ENCODE data around the gene TMED3.

The TMED3 gene

GRCh38 chr15:79339588-79340314 is 28.8 kb downstream of the TMED3 start:
- Histone ChIP-seq H3K9ac (no peak overlapping the region), H3K9me3 (no peaks in the 10 kb centered on the region), H3K27me3 (no peaks in the 10 kb centered on the region), H3K27ac (no peak overlapping the region), H3K36me3 (no peaks in the 10 kb centered on the region; the same call in 1 of the 2 replicates), H3K4me2 (no peak overlapping the region), H3K4me1 (no peaks in the 10 kb centered on the region), H3K4me3 (no peak overlapping the region), H4K20me1 (no peaks in the 10 kb centered on the region)
- no peak for TF ChIP-seq Cebpa-rat (IDR thresholded peaks at IDR 0.05)

DNA sequence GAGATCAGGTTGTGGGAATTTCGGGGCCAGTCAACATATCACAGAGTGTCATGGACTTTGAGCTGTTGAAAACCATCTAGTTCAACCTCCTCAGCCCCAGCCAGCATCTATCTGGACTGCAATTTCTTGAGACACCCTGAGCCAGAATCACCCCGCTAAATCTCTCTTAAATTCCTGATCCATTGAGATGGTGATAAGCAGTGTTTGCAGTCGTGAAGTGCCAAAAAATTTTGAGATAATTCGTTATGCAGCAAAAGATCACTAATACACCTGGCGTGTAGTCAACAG is 29.3 kb downstream of the TMED3 start:
- TF ChIP-seq Cebpa-rat (IDR thresholded peaks at IDR 0.05): no peak
- H3K9me3 ChIP-seq: no peaks in the 10 kb centered on the region
- H3K27ac ChIP-seq: no peak overlapping the region
- no peak overlapping the region for H3K9ac ChIP-seq
- H4K20me1 ChIP-seq: no peaks in the 10 kb centered on the region
- H3K36me3 ChIP-seq: no peaks in the 10 kb centered on the region; the same call in 1 of the 2 replicates
- no peaks in the 10 kb centered on the region for H3K4me1 ChIP-seq
- H3K27me3 ChIP-seq: no peaks in the 10 kb centered on the region
- H3K4me2 ChIP-seq: no peak overlapping the region
- H3K4me3 ChIP-seq: no peak overlapping the region

DNA sequence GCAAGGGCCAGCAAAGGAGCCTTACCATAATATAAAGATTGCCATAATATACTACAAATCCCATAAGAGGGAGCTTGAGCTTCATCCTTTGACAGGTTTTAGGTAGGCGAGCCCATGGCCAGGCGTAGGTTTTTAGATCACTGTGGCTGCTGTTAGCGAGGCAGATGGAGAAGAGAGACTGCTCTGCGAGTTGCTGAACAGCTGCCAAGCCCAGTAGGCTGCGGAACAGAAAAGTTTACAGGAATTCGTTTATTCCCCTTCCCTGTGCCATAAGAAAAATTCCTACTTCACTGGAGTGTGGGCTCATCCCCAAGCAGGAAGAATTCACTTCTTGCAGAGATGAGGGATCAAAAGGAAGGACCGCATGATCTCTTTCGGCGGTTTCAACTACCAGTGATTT is 30.5 kb downstream of the TMED3 start:
- TF ChIP-seq Cebpa-rat (IDR thresholded peaks at IDR 0.05): no peak
- Histone ChIP-seq H3K9me3 (no peaks in the 10 kb centered on the region), H3K4me1 (no peaks in the 10 kb centered on the region), H3K27ac (no peak overlapping the region), H3K4me3 (no peak overlapping the region), H3K36me3 (no peaks in the 10 kb centered on the region; the same call in 1 of the 2 replicates), H3K27me3 (no peaks in the 10 kb centered on the region), H4K20me1 (no peaks in the 10 kb centered on the region), H3K9ac (no peak overlapping the region), H3K4me2 (no peak overlapping the region)

DNA sequence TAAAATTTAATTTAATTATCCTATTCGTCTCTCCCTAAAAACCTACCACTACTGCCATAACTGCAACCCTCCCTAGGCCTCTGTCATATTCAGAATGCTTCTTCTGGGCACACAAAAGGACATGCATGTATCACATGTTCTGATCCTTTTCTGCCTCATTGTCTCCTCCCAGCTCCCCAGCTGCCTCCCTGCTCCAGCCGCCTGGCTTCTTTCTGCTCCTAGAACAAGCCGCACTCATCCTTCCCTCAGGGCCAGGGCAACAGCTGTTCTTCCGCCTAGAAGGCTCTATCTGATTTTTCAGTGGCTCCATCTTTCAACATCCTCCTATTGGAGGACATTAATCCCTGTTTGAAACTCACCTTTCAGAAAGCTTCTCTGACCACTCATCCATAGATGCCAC is 38.6 kb downstream of the TMED3 start:
- H3K27me3 ChIP-seq: no peaks in the 10 kb centered on the region
- TF ChIP-seq Cebpa-rat (IDR thresholded peaks at IDR 0.05): no peak
- no peak overlapping the region for H3K27ac ChIP-seq
- no peaks in the 10 kb centered on the region for H4K20me1 ChIP-seq
- H3K9ac ChIP-seq: no peak overlapping the region
- no peaks in the 10 kb centered on the region for H3K9me3 ChIP-seq
- H3K4me2 ChIP-seq: no peak overlapping the region
- no peak overlapping the region for H3K4me3 ChIP-seq
- no peaks in the 10 kb centered on the region; the same call in 1 of the 2 replicates for H3K36me3 ChIP-seq
- H3K4me1 ChIP-seq: no peaks in the 10 kb centered on the region

- H3K27me3 ChIP-seq: no peaks in the 10 kb centered on the region
- no peaks in the 10 kb centered on the region for H3K9me3 ChIP-seq
- no peaks in the 10 kb centered on the region for H4K20me1 ChIP-seq
- H3K4me1 ChIP-seq: no peaks in the 10 kb centered on the region
- H3K36me3 ChIP-seq: no peaks in the 10 kb centered on the region
- no peak overlapping the region for H3K27ac ChIP-seq
- no peak overlapping the region for H3K9ac ChIP-seq
- H3K4me3 ChIP-seq: no peak overlapping the region
- no peak overlapping the region for H3K4me2 ChIP-seq
- TF ChIP-seq Cebpa-rat (IDR thresholded peaks at IDR 0.05): no peak
Measured at GRCh38 chr15:79352206-79352605, 41.3 kb downstream of the TMED3 start.

DNA sequence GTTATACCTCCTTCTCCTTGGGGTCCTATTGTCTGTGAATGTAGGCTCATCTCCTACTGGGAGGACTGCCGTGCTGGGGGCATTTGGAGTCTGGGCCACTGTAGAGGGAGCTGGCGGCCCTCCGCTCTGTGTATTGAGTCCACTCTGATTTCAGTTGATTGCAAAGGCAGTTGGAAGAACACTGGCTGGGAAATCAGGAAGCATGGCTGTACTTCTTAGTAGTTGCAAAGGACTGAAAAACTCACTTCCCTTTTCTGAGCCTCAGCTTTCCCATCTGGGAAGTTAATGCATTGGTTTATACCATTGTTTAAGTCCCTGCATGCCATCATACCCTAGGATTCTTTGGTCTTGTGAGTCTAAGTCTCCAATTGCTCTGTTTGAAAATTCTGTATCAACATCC is 46.7 kb downstream of the TMED3 start:
- TF ChIP-seq Cebpa-rat (IDR thresholded peaks at IDR 0.05): no peak
- H3K4me3 ChIP-seq: no peak overlapping the region
- H4K20me1 ChIP-seq: no peaks in the 10 kb centered on the region
- H3K36me3 ChIP-seq: no peaks in the 10 kb centered on the region
- H3K4me1 ChIP-seq: no peaks in the 10 kb centered on the region
- peaks cover 7% of the 10 kb centered on the region for H3K9me3 ChIP-seq
- no peak overlapping the region for H3K9ac ChIP-seq
- no peak overlapping the region for H3K4me2 ChIP-seq
- H3K27ac ChIP-seq: no peak overlapping the region
- H3K27me3 ChIP-seq: no peaks in the 10 kb centered on the region

DNA sequence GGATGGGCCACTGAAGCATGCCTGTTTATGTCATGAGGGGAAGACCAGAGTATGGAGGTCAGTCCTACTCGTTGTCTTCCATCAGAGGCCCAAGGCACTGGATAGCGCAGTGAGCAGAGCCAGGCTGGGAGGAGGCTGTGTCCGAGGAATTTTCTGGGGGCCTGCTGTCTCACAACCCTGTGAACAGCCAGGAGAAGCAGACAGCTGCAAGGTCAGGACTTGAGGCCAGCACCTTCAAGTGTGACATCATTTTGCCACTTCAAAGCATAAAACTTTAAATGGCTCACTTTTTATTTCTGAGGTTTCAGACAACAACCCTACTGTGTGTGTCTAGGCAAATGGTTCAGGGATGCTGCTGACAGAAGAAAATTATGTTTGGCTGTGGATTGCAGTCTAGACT is 47.2 kb downstream of the TMED3 start:
- Histone ChIP-seq H4K20me1 (no peaks in the 10 kb centered on the region), H3K9me3 (peaks cover 9% of the 10 kb centered on the region), H3K36me3 (no peaks in the 10 kb centered on the region), H3K27me3 (no peaks in the 10 kb centered on the region), H3K4me1 (no peaks in the 10 kb centered on the region), H3K27ac (no peak overlapping the region), H3K4me3 (no peak overlapping the region), H3K4me2 (no peak overlapping the region), H3K9ac (no peak overlapping the region)
- TF ChIP-seq Cebpa-rat (IDR thresholded peaks at IDR 0.05): no peak

- H3K9ac ChIP-seq: no peak overlapping the region
- H4K20me1 ChIP-seq: no peaks in the 10 kb centered on the region
- no peak overlapping the region for H3K27ac ChIP-seq
- H3K4me3 ChIP-seq: no peak overlapping the region
- H3K4me1 ChIP-seq: no peaks in the 10 kb centered on the region
- H3K9me3 ChIP-seq: peaks cover 14% of the 10 kb centered on the region
- no peaks in the 10 kb centered on the region for H3K27me3 ChIP-seq
- no peak overlapping the region for H3K4me2 ChIP-seq
- H3K36me3 ChIP-seq: no peaks in the 10 kb centered on the region
- no peak for TF ChIP-seq Cebpa-rat (IDR thresholded peaks at IDR 0.05)
Measured at GRCh38 chr15:79364571-79365240, 53.8 kb downstream of the TMED3 start.

- TF ChIP-seq Cebpa-rat (IDR thresholded peaks at IDR 0.05): no peak
- H3K9ac ChIP-seq: no peak overlapping the region
- no peak overlapping the region for H3K4me2 ChIP-seq
- no peaks in the 10 kb centered on the region for H3K4me1 ChIP-seq
- no peak overlapping the region for H3K27ac ChIP-seq
- no peaks in the 10 kb centered on the region for H3K27me3 ChIP-seq
- peaks cover 14% of the 10 kb centered on the region for H3K9me3 ChIP-seq
- no peak overlapping the region for H3K4me3 ChIP-seq
- no peaks in the 10 kb centered on the region for H3K36me3 ChIP-seq
- H4K20me1 ChIP-seq: no peaks in the 10 kb centered on the region
Measured at GRCh38 chr15:79365765-79366164, 54.9 kb downstream of the TMED3 start.

GRCh38 chr15:79366691-79367090 is 55.8 kb downstream of the TMED3 start:
- Histone ChIP-seq H3K9me3 (peaks cover 14% of the 10 kb centered on the region), H3K27ac (no peak overlapping the region), H3K36me3 (no peaks in the 10 kb centered on the region), H3K4me1 (peaks cover 7% of the 10 kb centered on the region), H3K9ac (no peak overlapping the region), H3K4me3 (no peak overlapping the region), H3K4me2 (no peak overlapping the region), H3K27me3 (no peaks in the 10 kb centered on the region), H4K20me1 (no peaks in the 10 kb centered on the region)
- TF ChIP-seq Cebpa-rat (IDR thresholded peaks at IDR 0.05): no peak
